SU-DHL-6 (cell line): ENCODE measurements around the gene TEAD1.

Source experiments
- H2AFZ ChIP-seq: fragments of 200-600 bp; sonication (generic); 2 replicates; pipeline ENCODE4 v1.6.1; 2014; ENCODE audit warnings: low read depth, mild to moderate bottlenecking, moderate library complexity, mixed read lengths, antibody characterized with exemption, low read length; ENCODE audit not compliant: severe bottlenecking
- H3F3A ChIP-seq: fragments of 200-600 bp; shearing (Covaris generic); 2 replicates; pipeline ENCODE4 v1.6.0; 2016; ENCODE audit warnings: antibody characterized with exemption, mild to moderate bottlenecking; ENCODE audit not compliant: insufficient read depth
- H3K27ac ChIP-seq: fragments of 200-600 bp; sonication (generic); 2 replicates; pipeline ENCODE4 v1.5.1; 2016; ENCODE audit warnings: low read depth, mild to moderate bottlenecking, low read length, moderate library complexity, mixed read lengths
- H3K27me3 ChIP-seq: fragments of 200-600 bp; sonication (generic), shearing (Covaris generic); 2 replicates; pipeline ENCODE4 v1.6.0; 2014; ENCODE audit warnings: mild to moderate bottlenecking, low read length
- H3K36me3 ChIP-seq: fragments of 200-600 bp; sonication (generic); 2 replicates; pipeline ENCODE4 v1.6.1; 2014; ENCODE audit warnings: mild to moderate bottlenecking, low read length, mixed read lengths
- H3K4me2 ChIP-seq: fragments of 300-600, 200-600 bp; shearing (Covaris generic), sonication (generic); 2 replicates; pipeline ENCODE4 v1.6.0; 2014; ENCODE audit warnings: low read length, low read depth, mild to moderate bottlenecking; ENCODE audit not compliant: poor library complexity, severe bottlenecking
- H3K4me3 ChIP-seq: fragments of 200-600 bp; sonication (generic); 2 replicates; pipeline ENCODE4 v1.5.1; 2014; ENCODE audit warnings: antibody characterized with exemption, low read length, mild to moderate bottlenecking, mixed read lengths; ENCODE audit not compliant: insufficient read depth, poor library complexity, severe bottlenecking
- H3K79me2 ChIP-seq: fragments of 200-600 bp; sonication (generic); 2 replicates; pipeline ENCODE4 v1.6.1; 2014; ENCODE audit warnings: mild to moderate bottlenecking, low read length, moderate library complexity; ENCODE audit not compliant: insufficient read depth
- H3K9ac ChIP-seq: fragments of 200-600 bp; sonication (generic); 2 replicates; pipeline ENCODE4 v1.7.0; 2014; ENCODE audit warnings: mild to moderate bottlenecking, low read length
- H3K9me2 ChIP-seq: fragments of 200-600 bp; sonication (generic); replicated peaks from 2 replicates; pipeline ENCODE4 v1.6.1; 2014; ENCODE audit warnings: low read length; ENCODE audit not compliant: insufficient read depth
- H3K9me3 ChIP-seq: fragments of 200-600 bp; sonication (generic); 2 replicates; pipeline ENCODE4 v1.6.1; 2014; ENCODE audit warnings: low read length, mixed read lengths; ENCODE audit not compliant: insufficient read depth
- H4K20me1 ChIP-seq: fragments of 200-600 bp; sonication (generic); 2 replicates; pipeline ENCODE4 v1.6.1; 2014; ENCODE audit warnings: low read depth, mild to moderate bottlenecking, antibody characterized with exemption, low read length, moderate library complexity, mixed read lengths
- CTCF ChIP-seq: fragments of 200-600 bp; sonication (generic); IDR thresholded peaks from one replicate; pipeline ENCODE4 v1.5.1; 2017; ENCODE audit warnings: antibody characterized with exemption, mild to moderate bottlenecking, low read length, moderate library complexity; ENCODE audit not compliant: insufficient read depth, poor library complexity, severe bottlenecking
- EZH2phosphoT487 ChIP-seq: fragments of 200-600 bp; sonication (generic), shearing (Covaris generic); conservative IDR thresholded peaks from 2 replicates; pipeline ENCODE4 v1.6.1; 2018; ENCODE audit warnings: mild to moderate bottlenecking, antibody characterized with exemption, low read length, moderate library complexity, mixed read lengths

The TEAD1 gene

GRCh38 chr11:12993626-12994025 is 319.4 kb downstream of the TEAD1 start:
- TF ChIP-seq EZH2phosphoT487 (no peak), CTCF (no peak)
- Histone ChIP-seq H3K4me2 (no peak overlapping the region), H3K79me2 (no peaks in the 10 kb centered on the region), H3K27ac (no peak overlapping the region), H3K27me3 (no peaks in the 10 kb centered on the region), H4K20me1 (no peaks in the 10 kb centered on the region), H3F3A (no peaks in the 10 kb centered on the region), H3K9ac (no peak overlapping the region), H2AFZ (no peak overlapping the region), H3K36me3 (no peaks in the 10 kb centered on the region), H3K4me3 (no peak overlapping the region), H3K9me3 (no peaks in the 10 kb centered on the region), H3K9me2 (no peaks in the 10 kb centered on the region)
